Panc1 (cell line): Measurements from ENCODE around the gene ERGIC1. TPM values are rescaled to one million over a fixed set of nuclear protein-coding genes. Genes with fewer than 3 reads are reported as not detected.

Experiments used
- ATAC-seq: fragments of 200-7000 bp; cut with Tn5 transposase; 2 replicates; pipeline ENCODE4 v1.9.1; 2020; ENCODE audit warnings: mild to moderate bottlenecking, moderate library complexity
- BruUV-seq: library from RNA; stranded (reverse); fragments of 400-500 nt; replicated peaks from 2 replicates; lab custom pipeline; 2021; lab: Mats Ljungman, UMichigan
- CTCF ChIA-PET: fragments of 300-600 bp; sonication (Branson Sonifier 250); formaldehyde crosslinking; loops from one replicate; lab custom pipeline; 2022; ENCODE audit warnings: antibody characterized with exemption; lab: Charles Lee
- POLR2A ChIA-PET: fragments of 300-600 bp; sonication (Branson Sonifier 250); formaldehyde crosslinking; loops from one replicate; lab custom pipeline; 2022; ENCODE audit warnings: antibody characterized with exemption; lab: Charles Lee
- DNase-seq: peaks from one replicate; pipeline ENCODE4 v3.0.0-alpha.2; 2010; ENCODE audit warnings: low read depth, low spot score
- H3K27ac ChIP-seq: 2 replicates; pipeline ENCODE4 v1.5.1; 2011; ENCODE audit warnings: mild to moderate bottlenecking, low read length, inconsistent platforms
- H3K27me3 ChIP-seq: fragments of 200-500 bp; sonication (Bioruptor generic); 2 replicates; pipeline ENCODE4 v1.6.0; 2014; ENCODE audit warnings: low read length, inconsistent platforms; ENCODE audit not compliant: control insufficient read depth, insufficient read depth
- H3K36me3 ChIP-seq: fragments of 200-500 bp; sonication (Bioruptor generic); 2 replicates; pipeline ENCODE4 v1.5.1; 2014; ENCODE audit warnings: inconsistent platforms, mild to moderate bottlenecking, low read length, moderate library complexity; ENCODE audit not compliant: control insufficient read depth, insufficient read depth
- H3K4me1 ChIP-seq: 2 replicates; pipeline ENCODE4 v1.5.1; 2011; ENCODE audit warnings: inconsistent platforms, mild to moderate bottlenecking, low read length, moderate library complexity; ENCODE audit not compliant: control insufficient read depth, insufficient read depth
- H3K4me3 ChIP-seq, 2 experiments: 2 replicates each; pipeline ENCODE4 v1.5.1; 2011 to 2012; ENCODE audit warnings: low read depth in 2 of 2, low read length in 2 of 2, mild to moderate bottlenecking in 2 of 2, inconsistent platforms in 1 of 2, moderate library complexity in 1 of 2
- H3K9me3 ChIP-seq: fragments of 200-500 bp; sonication (Bioruptor generic); 2 replicates; pipeline ENCODE4 v1.5.1; 2014; ENCODE audit warnings: low read depth, mild to moderate bottlenecking, inconsistent platforms, low read length, moderate library complexity; ENCODE audit not compliant: control insufficient read depth, insufficient read depth
- POLR2AphosphoS5 ChIP-seq: IDR thresholded peaks from 2 replicates; pipeline ENCODE4 v1.6.1; 2012; ENCODE audit warnings: mild to moderate bottlenecking, low read depth, low read length, moderate library complexity
- SIN3A ChIP-seq: IDR thresholded peaks from 2 replicates; pipeline ENCODE4 v1.6.1; 2012; ENCODE audit warnings: low read depth, mild to moderate bottlenecking, low read length, moderate library complexity, borderline replicate concordance; ENCODE audit not compliant: insufficient read depth
- TCF7L2 ChIP-seq: IDR thresholded peaks from 2 replicates; pipeline ENCODE4 v1.6.1; 2011; ENCODE audit warnings: mild to moderate bottlenecking, low read depth, low read length, inconsistent platforms
- in situ Hi-C: cut with HindIII; loops from 2 replicates; pipeline ENCODE4 v1.10.0; 2016; ENCODE audit warnings: low sequenced_read_pairs, low pct_unique_long_range_greater_than_20kb
- intact Hi-C: fragments of 100-400 bp; cut with micrococcal nuclease; formaldehyde crosslinking; loops from one replicate; pipeline ENCODE4 v1.10.0; 2022; ENCODE audit not compliant: unreplicated experiment
- total RNA-seq: library from RNA; stranded (reverse); gene quantifications from one replicate; pipeline ENCODE4 v1.2.1, GENCODE V29; 2021; ENCODE audit not compliant: unreplicated experiment
- TF ChIP-seq, protein P1 (sequence below), 2 experiments: IDR thresholded peaks; 2 replicates each; pipeline ENCODE4 v1.6.1; 2011 to 2012; ENCODE audit warnings: low read depth in 2 of 2, control low read depth in 1 of 2, low read length in 1 of 2, mild to moderate bottlenecking in 1 of 2, moderate library complexity in 1 of 2; ENCODE audit not compliant: insufficient read depth in 1 of 2
- TF ChIP-seq, protein P2 (sequence below): fragments of 450-650 bp; IDR thresholded peaks from 2 replicates; pipeline ENCODE4 v1.5.1; 2017; ENCODE audit warnings: mild to moderate bottlenecking

The ERGIC1 gene
- total RNA-seq, 1 experiment from 2014 or later = 206 TPM

DNA sequence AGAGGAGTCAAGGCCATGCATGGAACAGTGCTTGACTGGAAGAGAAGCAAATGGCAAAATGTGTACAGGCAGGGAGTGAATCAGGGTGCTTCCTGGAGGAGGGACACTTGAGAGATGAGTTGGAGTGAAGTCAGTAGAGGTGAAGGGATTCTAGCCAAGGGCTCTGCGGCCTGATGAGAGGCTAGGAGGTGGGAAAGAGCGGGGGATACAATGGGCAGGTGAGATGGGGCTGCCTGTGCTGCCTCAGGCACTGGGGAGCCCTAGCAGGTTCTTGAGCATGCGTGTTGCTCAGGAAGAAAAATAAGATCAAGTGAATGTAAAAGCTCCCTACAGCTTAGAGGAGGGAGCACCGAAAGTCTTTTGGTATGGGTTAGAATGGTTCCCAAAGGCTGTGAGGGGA is 22.3 kb downstream of the ERGIC1 start:
- Histone ChIP-seq H3K4me3 (no peak overlapping the region), H3K4me1 (peaks cover 93% of the 10 kb centered on the region), H3K27me3 (no peaks in the 10 kb centered on the region), H3K9me3 (no peaks in the 10 kb centered on the region), H3K27ac (peak overlapping the region; percentile 98), H3K36me3 (no peaks in the 10 kb centered on the region)
- ChIA-PET CTCF (interaction anchor here (0.6 kb wide), 1 partner anchor 114 kb away, joined by 3 read pairs; no protein-coding TSS in a partner anchor), POLR2A (no interaction called here)
- ATAC-seq (no peak), DNase-seq (no peak)
- intact Hi-C loops = loop anchor here (5.0 kb wide), 1 partner anchor 79 kb away; no protein-coding TSS in a partner anchor
- in situ Hi-C loops = no loop called here
- no TSS peak for BruUV-seq
- TF ChIP-seq SIN3A (no peak), TCF7L2 (no peak), POLR2AphosphoS5 (no peak)
- TF ChIP-seq, protein P1, sequence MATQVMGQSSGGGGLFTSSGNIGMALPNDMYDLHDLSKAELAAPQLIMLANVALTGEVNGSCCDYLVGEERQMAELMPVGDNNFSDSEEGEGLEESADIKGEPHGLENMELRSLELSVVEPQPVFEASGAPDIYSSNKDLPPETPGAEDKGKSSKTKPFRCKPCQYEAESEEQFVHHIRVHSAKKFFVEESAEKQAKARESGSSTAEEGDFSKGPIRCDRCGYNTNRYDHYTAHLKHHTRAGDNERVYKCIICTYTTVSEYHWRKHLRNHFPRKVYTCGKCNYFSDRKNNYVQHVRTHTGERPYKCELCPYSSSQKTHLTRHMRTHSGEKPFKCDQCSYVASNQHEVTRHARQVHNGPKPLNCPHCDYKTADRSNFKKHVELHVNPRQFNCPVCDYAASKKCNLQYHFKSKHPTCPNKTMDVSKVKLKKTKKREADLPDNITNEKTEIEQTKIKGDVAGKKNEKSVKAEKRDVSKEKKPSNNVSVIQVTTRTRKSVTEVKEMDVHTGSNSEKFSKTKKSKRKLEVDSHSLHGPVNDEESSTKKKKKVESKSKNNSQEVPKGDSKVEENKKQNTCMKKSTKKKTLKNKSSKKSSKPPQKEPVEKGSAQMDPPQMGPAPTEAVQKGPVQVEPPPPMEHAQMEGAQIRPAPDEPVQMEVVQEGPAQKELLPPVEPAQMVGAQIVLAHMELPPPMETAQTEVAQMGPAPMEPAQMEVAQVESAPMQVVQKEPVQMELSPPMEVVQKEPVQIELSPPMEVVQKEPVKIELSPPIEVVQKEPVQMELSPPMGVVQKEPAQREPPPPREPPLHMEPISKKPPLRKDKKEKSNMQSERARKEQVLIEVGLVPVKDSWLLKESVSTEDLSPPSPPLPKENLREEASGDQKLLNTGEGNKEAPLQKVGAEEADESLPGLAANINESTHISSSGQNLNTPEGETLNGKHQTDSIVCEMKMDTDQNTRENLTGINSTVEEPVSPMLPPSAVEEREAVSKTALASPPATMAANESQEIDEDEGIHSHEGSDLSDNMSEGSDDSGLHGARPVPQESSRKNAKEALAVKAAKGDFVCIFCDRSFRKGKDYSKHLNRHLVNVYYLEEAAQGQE (IDR thresholded peaks at IDR 0.05; ENCODE audit: insufficient read depth in 1 of 2, low read depth in 2 of 2, low read length in 1 of 2) = no peak
- TF ChIP-seq, protein P2, sequence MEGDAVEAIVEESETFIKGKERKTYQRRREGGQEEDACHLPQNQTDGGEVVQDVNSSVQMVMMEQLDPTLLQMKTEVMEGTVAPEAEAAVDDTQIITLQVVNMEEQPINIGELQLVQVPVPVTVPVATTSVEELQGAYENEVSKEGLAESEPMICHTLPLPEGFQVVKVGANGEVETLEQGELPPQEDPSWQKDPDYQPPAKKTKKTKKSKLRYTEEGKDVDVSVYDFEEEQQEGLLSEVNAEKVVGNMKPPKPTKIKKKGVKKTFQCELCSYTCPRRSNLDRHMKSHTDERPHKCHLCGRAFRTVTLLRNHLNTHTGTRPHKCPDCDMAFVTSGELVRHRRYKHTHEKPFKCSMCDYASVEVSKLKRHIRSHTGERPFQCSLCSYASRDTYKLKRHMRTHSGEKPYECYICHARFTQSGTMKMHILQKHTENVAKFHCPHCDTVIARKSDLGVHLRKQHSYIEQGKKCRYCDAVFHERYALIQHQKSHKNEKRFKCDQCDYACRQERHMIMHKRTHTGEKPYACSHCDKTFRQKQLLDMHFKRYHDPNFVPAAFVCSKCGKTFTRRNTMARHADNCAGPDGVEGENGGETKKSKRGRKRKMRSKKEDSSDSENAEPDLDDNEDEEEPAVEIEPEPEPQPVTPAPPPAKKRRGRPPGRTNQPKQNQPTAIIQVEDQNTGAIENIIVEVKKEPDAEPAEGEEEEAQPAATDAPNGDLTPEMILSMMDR = no peak

DNA sequence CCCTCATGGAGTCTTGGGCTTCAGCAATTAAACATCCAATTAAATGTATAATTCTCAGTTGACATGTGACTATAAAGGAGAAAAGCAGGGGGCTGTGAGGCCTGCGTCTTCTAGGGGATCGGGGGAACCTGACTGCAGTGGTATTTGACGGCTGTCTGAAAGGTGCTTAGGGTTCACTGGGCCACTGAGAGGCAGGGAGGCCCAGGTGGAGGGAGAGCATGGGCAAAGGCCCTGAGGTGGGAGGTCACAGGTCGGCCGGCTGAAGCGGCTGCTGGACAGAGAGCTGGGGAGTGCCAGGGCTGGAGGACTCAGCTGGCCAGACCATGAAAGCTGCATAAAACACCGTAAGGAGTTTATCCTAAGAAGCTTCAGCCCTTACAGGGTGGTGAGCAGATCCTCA is 23.9 kb downstream of the ERGIC1 start:
- no TSS peak for BruUV-seq
- Histone ChIP-seq H3K9me3 (no peaks in the 10 kb centered on the region), H3K27me3 (no peaks in the 10 kb centered on the region), H3K4me3 (no peak overlapping the region), H3K4me1 (peaks cover 94% of the 10 kb centered on the region), H3K27ac (peak overlapping the region; percentile 98), H3K36me3 (no peaks in the 10 kb centered on the region)
- DNase-seq (no peak), ATAC-seq (peak; percentile 3)
- POLR2A ChIA-PET = no interaction called here
- intact Hi-C loops = loop anchor here (5.0 kb wide), 1 partner anchor 81 kb away; no protein-coding TSS in a partner anchor
- CTCF ChIA-PET = no interaction called here
- TF ChIP-seq, protein P1 (IDR thresholded peaks at IDR 0.05; ENCODE audit: insufficient read depth in 1 of 2, low read depth in 2 of 2, low read length in 1 of 2) = no peak
- TF ChIP-seq SIN3A (no peak), TCF7L2 (no peak), POLR2AphosphoS5 (no peak)
- TF ChIP-seq, protein P2 = no peak
- in situ Hi-C loops = no loop called here
